GM06990 (cell line): Measurements from ENCODE around the gene TECPR2.

Source experiments
- DNase-seq: peaks from one replicate; pipeline ENCODE4 v3.0.0-alpha.2; 2011; ENCODE audit not compliant: insufficient read length; ENCODE audit errors: extremely low read depth
- H3K27me3 ChIP-seq: replicated peaks from 2 replicates; pipeline ENCODE4 v1.6.0; 2011; ENCODE audit warnings: low read length; ENCODE audit not compliant: control insufficient read depth, insufficient read depth
- H3K36me3 ChIP-seq: 2 replicates; pipeline ENCODE4 v1.5.1; 2011; ENCODE audit warnings: low read length; ENCODE audit not compliant: control insufficient read depth, insufficient read depth
- H3K4me3 ChIP-seq: replicated peaks from 2 replicates; pipeline ENCODE4 v1.5.1; 2011; ENCODE audit warnings: low read depth, mild to moderate bottlenecking, control low read depth, low read length
- TF ChIP-seq, protein P1 (sequence below): IDR thresholded peaks from 2 replicates; pipeline ENCODE4 v1.5.1; 2011; ENCODE audit warnings: low read length, control low read depth, mild to moderate bottlenecking, inconsistent platforms; ENCODE audit not compliant: insufficient read depth, poor library complexity, severe bottlenecking

TECPR2 gene

DNA sequence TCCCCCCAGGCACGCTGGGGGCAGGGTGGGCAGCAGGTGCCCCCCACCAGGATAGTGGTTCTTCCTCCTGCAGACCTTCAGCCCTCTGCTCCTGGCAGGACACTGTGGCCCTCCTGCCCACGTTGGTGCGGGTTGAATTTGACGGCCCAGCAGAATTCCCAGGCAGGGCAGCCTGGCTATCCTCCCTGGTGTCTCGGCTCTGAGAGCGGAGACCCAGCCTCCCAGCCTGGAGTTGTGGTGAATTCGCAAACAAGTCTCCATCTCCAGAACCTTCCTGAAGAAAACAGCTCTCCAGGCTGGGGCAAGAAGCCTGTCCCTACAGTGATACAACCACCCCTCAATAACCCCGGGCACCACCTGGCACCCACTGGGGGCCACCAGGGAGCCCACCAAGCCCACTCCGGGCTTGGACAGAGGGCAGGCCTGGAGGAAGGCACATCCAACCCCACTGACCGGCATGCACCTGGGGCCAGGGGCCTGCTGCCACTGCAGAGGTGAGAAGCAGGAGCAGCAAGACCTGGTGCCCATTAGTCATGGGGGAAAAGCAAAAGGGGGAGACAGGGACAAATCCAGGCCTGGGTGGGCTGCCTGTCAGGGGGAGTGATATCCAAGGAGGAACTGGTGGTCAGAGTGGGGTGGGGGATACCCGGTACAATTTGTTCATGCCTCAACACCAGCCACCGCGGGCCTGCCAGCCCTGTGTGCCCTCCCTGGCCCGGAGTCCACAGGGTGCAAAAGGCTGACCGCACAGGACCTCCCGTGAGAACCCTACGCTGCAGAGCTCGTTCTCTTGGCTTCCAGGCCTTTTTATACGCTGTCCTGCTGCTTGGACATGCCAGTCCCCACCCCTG lies 143.3 kb downstream of the TECPR2 start:
- Histone ChIP-seq H3K4me3 (no peak overlapping the region), H3K27me3 (no peaks in the 10 kb centered on the region), H3K36me3 (no peaks in the 10 kb centered on the region; the same call in 1 of the 2 replicates)
- TF ChIP-seq, protein P1, sequence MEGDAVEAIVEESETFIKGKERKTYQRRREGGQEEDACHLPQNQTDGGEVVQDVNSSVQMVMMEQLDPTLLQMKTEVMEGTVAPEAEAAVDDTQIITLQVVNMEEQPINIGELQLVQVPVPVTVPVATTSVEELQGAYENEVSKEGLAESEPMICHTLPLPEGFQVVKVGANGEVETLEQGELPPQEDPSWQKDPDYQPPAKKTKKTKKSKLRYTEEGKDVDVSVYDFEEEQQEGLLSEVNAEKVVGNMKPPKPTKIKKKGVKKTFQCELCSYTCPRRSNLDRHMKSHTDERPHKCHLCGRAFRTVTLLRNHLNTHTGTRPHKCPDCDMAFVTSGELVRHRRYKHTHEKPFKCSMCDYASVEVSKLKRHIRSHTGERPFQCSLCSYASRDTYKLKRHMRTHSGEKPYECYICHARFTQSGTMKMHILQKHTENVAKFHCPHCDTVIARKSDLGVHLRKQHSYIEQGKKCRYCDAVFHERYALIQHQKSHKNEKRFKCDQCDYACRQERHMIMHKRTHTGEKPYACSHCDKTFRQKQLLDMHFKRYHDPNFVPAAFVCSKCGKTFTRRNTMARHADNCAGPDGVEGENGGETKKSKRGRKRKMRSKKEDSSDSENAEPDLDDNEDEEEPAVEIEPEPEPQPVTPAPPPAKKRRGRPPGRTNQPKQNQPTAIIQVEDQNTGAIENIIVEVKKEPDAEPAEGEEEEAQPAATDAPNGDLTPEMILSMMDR, result no peak
- no peak for DNase-seq

DNA sequence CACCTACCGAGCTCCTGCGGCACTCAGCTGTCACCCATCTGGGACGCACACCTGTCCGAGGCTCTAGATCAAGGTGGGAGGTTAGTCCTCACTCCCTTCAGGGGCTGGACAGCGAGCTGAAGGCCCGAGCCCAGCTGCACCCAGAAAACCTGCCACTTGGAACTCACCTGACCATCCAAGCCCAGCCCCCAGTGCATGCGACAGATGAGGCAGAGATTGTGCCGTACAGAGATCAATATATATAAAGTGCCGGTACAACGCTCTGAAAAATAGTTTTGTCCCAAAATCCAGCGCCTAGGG lies 143.8 kb downstream of the TECPR2 start:
- no peaks in the 10 kb centered on the region; the same call in 1 of the 2 replicates for H3K36me3 ChIP-seq
- TF ChIP-seq, protein P1, result no peak

DNA sequence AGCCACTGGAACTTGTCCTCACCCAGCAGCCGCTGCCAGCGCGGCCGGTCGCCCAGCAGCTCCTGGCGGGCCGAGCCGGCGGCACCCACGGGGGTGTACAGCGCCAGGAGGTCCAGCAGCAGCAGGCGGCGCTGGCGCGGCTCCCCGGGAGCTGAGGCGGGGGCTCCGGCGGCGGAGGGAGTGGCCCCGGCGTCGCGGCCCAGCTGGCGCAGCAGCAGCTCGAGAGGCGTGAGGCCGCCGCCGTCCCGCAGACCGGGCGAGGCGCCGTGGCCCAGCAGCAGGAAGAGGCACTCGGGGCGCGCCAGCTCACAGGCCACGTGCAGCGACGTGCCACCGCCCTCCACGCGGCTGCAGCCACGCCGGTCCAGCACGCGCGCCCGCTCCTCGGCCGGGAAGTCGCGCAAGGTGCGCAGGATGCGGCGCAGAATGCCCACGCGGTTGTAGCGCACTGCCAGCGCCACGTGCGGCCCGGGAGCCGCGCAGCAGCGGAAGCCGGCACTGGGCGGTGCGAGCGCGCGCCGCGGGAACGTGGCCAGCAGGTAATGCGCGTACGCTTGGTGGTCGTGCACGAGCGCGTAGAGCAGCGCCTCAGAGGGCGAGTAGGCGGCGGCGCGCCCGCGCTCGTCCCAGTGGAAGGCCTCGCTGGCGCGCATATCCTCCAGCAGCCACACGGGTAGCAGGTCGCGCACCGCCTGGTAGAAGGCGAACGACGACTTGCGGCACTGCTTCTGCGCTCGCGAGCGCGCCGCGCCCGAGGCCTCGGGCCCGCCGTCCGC lies 144.5 kb downstream of the TECPR2 start:
- TF ChIP-seq, protein P1, result no peak
- Histone ChIP-seq H3K36me3 (no peaks in the 10 kb centered on the region; the same call in 1 of the 2 replicates), H3K4me3 (no peak overlapping the region), H3K27me3 (no peaks in the 10 kb centered on the region)
- DNase-seq, result no peak

More for the DNA sequence above, 143.8 kb downstream of the TECPR2 start:
- no peak for DNase-seq
- Histone ChIP-seq H3K4me3 (no peak overlapping the region), H3K27me3 (no peaks in the 10 kb centered on the region)

DNA sequence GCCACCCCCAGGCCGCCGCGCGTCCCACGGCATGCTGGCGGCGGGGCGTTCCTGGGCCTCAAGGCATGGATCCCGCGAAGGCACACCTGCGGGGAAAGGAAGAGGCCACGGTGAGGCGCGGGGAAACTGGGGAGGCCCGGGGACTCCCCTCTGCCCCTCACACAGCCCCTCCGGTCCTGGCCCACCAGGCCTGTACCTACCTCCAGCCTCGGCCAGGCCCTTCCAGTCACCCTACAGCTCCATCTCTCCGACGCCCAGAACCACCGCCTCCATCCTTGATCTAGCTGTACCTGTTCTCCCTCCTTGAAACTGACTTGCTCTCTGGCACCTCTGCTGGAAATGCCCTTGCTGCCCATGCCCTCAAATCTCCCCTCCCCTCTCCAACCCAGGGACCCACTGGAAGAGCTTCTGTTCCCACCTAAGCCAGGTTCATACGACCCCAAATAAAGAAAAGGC lies 145.1 kb downstream of the TECPR2 start:
- no peaks in the 10 kb centered on the region for H3K27me3 ChIP-seq
- H3K4me3 ChIP-seq, result no peak overlapping the region
- TF ChIP-seq, protein P1, result no peak
- no peak for DNase-seq
- H3K36me3 ChIP-seq, result no peaks in the 10 kb centered on the region; the same call in 1 of the 2 replicates

DNA sequence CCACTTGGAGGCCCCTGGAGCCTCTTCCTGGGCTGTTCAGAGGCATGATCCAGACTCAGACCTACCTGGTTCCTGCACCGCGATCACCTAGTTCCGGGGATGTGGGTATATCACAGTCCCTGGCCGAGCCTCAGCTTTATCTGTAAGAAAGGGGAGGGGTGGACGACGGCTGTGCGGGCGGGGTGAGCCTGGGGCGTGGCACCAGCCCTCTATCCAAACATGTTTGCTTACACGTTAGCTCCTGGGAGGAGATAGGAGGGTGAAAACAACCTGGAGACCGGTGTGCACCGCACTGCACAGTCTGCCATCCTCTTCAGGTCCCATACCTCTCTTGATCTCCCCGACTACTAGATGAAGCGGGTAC lies 145.7 kb downstream of the TECPR2 start:
- Histone ChIP-seq H3K36me3 (no peaks in the 10 kb centered on the region; the same call in 1 of the 2 replicates), H3K4me3 (no peak overlapping the region), H3K27me3 (no peaks in the 10 kb centered on the region)
- TF ChIP-seq, protein P1, result no peak
- no peak for DNase-seq
